NCI-H2196 treated with DMSO at 0.1 percent for 48 hours (cell line): ENCODE results near the gene VARS1.
A peak's percentile ranks its signal among the peaks of the same experiment; 100 is the strongest.

Source experiments
- DNase-seq: peaks from one replicate; lab custom pipeline; 2025; ENCODE audit not compliant: unreplicated experiment; lab: John Stamatoyannopoulos, UW

Gene VARS1

DNA sequence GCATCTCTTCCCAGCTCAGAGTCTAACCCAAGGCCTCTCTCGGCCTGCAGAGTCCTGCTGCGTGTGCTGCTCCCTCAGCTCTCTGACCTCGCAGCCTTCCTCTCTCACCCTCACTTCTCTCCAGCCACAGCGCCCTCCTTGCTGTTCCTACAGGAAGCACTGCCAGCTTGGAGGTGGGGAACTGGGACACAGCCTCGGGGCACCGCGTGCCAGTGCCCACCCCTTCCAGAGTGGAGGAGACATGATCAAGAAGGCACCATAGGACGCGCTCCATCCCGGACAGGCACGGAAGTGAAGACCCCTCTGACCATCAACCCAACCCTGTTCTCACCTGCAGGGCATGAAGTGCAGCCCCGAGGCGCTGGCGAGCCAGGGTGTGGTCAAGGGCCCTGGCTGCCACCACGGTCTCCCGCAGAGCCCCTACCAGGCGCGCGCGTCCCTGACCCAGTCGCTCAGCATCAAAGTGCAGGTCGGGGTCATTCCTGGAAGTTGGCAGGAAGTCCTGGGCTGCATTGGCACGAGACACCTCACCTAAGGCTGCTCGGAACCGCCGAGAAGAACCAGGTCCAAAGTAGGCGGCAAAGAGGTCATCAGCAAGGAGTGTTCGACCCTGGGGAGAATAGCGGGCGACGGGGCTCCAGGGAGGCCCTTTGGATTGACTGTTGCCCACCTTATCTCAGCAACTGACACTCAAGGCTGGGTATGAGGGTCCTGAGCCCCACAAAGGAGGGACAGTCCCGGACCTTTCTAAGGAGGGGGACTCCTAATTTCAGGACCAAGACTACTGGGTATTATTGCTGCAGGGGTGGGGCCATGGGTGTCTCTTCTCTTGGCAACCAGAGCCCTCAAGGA lies 19.7 kb downstream of the VARS1 start:
- DNase-seq = no peak

DNA sequence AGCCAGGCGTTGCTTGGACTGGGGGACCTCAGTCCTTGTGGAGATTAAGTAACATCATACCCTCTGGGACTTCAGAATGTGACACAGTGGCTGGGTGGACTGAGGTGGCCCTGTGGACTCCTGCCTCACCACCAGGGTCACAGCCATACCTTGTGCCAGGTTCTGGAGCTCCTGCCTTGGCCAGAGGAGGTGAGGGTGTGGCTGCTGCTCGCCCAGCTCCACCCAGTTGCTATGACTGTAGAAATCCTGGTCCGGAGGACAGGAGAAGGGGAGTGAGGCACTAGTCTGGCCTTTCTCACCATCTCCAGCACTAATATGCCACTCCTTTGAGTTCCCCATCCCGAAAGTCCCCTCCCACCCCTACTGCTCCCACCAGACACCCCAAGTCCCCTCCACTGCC lies 20.4 kb downstream of the VARS1 start:
- no peak for DNase-seq

DNA sequence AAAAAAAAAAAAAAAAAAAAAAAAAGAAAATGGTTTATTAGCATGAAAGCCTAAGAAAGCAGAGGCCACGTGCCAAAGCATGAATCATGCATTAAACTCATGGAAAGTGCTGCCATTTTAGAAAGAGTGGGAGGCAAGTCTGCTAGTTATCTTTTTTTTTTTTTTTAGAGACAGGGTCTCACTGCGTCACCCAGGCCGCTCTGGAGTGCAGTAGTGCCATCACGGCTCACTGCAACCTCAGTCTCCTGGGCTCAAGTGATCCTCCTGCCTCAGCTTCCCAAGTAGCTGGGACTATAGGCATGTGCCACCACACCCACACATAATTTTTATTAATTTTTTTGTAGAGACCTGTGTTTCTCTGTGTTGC lies 23.6 kb downstream of the VARS1 start:
- DNase-seq = no peak

DNA sequence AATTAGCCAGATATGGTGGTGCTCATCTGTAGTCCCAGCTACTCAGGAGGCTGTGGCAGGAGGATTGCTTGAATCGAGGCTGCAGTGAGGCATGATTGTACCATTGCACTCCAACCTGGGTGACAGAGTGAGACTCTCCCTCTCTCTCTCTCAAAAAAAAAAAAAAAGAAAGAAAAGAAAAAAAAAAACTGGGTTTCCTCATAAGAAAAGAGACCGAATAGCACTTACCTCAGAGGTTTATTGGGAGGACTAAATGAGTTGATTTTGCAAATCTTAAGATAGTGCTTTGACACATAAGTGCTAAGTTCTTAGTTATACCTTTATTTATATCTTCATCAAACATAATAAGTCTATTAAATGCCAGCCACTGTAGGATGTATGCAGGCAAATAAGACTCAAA lies 24.7 kb downstream of the VARS1 start:
- no peak for DNase-seq

DNA sequence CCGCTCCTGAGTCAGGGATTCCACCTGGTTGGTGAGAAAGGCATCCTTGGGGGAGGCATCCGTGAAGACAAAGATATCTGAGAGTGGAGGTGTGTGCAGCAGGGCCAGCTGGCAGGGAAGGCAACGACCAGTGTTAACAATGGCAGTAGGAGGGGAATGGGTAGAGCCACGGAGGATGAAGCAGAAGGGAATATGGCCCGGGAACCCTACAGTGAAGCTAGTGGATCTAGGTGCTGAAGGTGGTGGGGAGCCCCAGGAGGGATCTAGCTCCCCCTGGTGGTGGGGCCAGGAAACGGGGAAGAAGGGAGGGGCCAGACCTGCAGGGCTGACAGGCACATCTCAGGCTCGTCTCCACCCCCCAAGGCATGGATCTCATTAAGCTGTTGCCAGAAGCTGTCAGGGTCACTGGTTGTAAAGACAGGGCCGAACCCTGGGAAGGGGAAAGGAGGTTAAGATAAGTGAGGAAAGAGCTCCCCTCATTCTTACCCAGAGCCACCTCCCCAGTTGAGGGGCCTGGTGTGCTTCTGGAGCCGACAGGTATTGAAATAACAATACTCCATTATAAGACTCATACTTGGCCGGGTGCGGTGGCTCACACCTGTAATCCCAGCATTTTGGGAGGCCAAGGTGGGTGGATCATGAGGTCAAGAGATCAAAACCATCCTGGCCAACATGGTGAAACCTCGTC lies 25.7 kb downstream of the VARS1 start:
- DNase-seq = peak; percentile 47

- no peak for DNase-seq
Measured at GRCh38 chr6:31768363-31769257, 26.9 kb downstream of the VARS1 start.

DNA sequence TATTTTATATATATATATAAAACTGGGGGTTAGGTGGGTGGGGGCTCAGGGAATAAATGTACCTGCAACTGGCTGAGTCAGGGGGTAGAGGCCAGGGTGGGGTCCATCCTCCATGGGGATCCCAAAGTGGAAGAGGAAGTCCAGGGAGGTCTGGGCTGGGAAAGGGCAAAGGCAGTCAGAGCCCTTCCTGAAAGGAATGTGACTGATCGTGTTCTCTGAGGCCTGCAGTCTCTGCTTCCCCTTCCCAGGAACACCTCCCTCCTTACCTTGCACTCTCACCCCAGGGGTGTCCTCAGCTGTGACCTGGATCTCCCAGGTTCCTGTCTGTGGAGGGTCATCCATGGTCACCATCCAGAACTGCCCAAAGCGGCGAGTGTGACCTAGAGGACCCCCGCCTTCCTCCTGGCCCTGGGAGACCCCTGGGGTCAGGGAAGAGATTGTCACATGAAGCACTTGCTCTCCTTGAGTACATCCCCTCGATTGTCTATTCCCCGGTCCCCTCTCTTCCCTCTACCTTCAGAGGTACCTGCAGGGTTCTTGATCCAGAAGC lies 28.4 kb downstream of the VARS1 start:
- DNase-seq = no peak

DNA sequence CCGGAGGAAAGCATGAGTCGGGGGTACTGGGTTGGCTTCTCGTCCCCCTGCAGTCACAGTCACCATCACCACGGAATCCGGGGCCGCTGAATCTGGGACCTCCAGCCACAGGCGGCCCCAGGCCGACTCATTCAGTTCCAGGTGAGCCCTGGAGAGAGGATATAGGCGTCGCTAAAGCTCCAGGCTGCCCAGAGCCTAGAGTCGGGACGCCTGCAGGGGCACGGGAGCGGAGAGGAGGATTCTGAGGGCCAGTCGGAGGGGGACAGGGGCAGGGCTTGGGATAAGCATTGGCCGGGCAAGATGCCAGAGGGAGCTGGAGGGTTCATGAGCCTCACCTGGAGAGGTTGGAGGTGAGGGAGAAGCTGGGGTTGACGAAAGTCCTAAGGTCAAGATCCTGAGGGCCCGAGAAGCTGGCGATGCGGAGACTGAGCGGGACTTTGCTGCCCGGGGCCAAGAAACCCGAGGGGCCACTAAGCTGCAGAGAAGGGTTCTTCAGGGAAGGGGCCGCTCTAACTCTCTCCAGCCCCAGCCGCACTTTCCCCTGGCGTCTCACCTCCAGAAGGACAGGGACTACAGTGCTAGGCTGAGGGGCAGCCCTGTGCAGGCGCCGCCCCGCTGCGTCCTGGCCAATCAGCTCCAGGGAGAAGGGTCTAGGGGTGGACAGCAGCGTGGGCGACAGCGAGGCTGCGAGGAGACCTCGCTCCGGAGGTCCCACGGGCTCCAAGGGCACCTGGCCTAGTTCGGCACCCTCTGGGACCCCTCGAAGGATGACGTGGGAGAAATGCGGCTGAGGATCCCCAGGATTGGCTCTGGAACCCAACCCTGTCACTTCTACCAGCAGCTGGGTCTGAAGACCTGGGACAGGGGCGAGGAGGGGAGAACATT lies 29.4 kb downstream of the VARS1 start:
- DNase-seq = no peak

DNA sequence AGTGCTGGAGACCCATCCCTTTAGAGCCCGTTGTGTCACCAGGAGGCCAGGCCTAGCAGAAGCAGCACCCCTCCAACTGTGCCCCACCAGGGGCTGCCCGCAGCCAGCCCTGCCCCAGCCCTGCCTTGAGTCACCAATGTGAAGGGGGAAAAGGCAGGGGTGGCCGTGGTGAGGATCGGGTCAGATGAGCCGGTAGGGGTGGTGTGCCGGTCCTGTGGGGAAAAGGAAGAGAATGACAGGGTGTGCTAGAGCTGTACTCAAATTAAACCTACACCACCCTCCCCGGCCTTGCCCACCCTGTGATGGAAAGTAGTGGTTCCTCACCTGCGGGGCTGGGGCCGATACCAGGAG lies 30.0 kb downstream of the VARS1 start:
- DNase-seq = no peak

DNA sequence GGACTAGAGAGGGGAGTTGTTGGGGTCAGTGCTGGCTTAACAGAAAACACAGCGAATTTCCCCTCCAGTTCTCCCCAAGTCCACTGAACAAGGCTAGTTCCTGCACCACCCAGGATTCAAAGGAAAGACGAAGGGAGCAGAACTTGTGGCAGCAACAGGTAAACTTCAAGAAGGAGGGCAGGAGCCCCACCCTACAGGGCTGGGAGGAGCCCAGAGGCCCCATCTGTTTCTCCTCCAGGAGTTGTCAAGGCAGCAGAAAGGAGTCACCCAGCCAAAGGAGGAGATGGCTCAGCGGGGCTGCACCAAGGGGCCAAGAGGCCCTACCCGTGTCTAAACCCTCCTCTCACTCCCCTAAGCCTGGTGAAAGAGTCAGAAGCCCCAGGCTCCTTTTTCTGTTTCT lies 31.4 kb downstream of the VARS1 start:
- no peak for DNase-seq

DNA sequence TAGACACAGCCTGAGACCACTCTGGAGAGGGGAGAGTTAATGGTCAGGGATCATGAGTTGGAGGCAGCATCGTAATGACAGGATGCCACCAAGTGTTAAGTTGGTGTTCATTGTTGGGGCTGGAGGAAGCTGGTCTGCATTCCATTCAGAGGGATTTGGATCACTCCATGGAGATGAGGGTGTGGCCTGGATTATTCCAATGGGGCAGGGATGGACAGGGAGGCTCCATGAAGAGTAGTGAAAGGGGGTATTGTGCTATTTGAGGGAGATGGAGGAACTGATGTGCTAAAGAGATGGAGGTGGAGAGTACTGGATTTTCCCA lies 32.0 kb downstream of the VARS1 start:
- DNase-seq = no peak

- DNase-seq = no peak
Measured at GRCh38 chr6:31762878-31763618, 32.5 kb downstream of the VARS1 start.

GRCh38 chr6:31762356-31762755 lies 33.2 kb downstream of the VARS1 start, which contains the start of gene SAPCD1:
Gene SAPCD1, plus strand, starts transcription at chr6:31762656. Its CDS starts 399 bp downstream, at chr6:31763055.
- no peak for DNase-seq

DNA sequence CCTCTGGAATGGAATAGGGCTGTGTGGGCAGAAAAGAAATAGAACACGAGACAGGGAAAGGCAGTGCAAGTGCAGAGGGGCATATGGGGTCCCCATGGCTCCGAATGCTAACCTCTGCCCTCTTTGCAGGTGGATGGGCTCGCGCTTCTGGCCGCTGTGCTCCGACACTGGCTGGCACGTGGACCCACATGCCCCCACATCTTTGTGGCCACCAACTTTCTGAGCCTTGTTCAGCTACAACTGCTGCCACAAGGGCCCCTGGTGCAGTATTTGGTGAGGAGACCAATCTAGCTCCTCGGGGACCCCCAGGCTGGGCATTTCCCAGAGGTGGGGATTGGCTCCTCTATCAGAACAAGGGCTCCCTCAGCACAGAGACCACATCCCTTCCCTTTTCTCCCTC lies 34.2 kb downstream of the VARS1 start:
- DNase-seq = no peak

- no peak for DNase-seq
Measured at GRCh38 chr6:31760790-31761189, 34.8 kb downstream of the VARS1 start.

GRCh38 chr6:31758281-31758680 lies 37.3 kb downstream of the VARS1 start:
- no peak for DNase-seq

- DNase-seq = no peak
Measured at GRCh38 chr6:31752739-31753319, 42.7 kb downstream of the VARS1 start.

DNA sequence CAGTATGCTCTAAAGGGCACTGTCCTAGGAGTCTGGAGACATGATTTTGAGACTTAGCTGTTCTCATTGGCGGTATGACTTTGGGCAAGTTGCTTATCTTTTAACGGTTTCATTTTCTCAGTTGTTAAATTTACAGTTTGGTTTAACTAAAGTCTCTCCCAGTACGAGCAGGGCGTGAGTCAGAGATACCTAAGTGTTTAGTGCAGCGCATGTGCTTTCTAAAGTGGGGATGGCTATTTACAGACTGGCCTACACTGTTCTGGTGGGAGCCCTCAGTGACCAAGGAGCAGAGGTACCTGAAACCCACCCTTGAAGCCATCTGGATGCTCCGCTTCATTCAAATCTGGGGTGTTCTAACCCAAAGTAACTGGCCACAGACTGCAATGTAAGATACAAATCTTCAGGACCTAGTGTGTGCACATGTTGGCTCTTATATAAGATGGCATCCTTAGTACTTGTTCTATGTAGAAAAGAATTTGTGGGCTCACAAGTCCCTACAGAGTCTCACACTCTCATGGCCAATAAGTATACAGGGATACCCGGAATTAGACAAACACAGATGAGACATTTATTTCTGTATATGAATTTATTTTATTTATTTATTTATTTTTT lies 45.0 kb downstream of the VARS1 start:
- no peak for DNase-seq
